ENCODE data around the gene SCARF2. TPM values are rescaled to one million over a fixed set of nuclear protein-coding genes. Genes with fewer than 3 reads are reported as not detected.

SCARF2 gene
- total and polyA plus RNA-seq, 2 of the 8 experiments (the other 6 are each of a cell fraction or from before 2014, with no cell fraction given), result 4.2 to 9.8 TPM

DNA sequence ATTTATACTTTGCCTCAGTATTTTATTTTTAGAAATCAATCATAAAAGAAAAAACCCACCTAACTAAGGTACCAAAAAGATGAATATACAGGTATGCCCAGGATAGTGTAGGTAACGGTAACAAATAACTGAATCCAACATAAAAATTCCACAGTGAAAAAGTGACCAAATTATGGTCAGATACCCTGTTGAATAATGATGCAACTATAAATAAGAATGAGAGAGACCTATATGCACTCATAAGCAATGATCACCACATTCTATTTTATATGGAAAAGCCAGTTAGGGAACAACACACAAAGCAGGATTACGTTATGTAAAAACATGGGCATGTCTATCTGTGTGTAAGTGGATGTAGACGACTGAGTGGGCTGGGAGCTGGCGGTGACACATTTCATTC, 50.7 kb downstream of the SCARF2 start (continued):
- TF ChIP-seq RAD21 (IDR thresholded peaks at IDR 0.05 in 1 of 2, conservative IDR thresholded peaks at IDR 0.05 in 1 of 2; ENCODE audit: low read depth in 2 of 2, low read length in 2 of 2) (no peak), TCF12 (IDR thresholded peaks at IDR 0.05; ENCODE audit: low read depth, low read length) (no peak), CTBP2 (IDR thresholded peaks at IDR 0.05; ENCODE audit: borderline replicate concordance, insufficient read depth, insufficient read length, low read length) (no peak), RBBP5 (IDR thresholded peaks at IDR 0.05; ENCODE audit: borderline replicate concordance, low read depth, low read length) (no peak)
- TF ChIP-seq, protein P1, sequence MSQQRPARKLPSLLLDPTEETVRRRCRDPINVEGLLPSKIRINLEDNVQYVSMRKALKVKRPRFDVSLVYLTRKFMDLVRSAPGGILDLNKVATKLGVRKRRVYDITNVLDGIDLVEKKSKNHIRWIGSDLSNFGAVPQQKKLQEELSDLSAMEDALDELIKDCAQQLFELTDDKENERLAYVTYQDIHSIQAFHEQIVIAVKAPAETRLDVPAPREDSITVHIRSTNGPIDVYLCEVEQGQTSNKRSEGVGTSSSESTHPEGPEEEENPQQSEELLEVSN (IDR thresholded peaks at IDR 0.05), result no peak
